WTC11 (cell line): ENCODE results near the gene LYG2. TPM values are rescaled to one million over a fixed set of nuclear protein-coding genes. Genes with fewer than 3 reads are reported as not detected.

ENCODE experiments used
- ATAC-seq: fragments of 200-7000 bp; cut with Tn5 transposase; 2 replicates; pipeline ENCODE4 v1.10.0; 2021; ENCODE audit warnings: mild to moderate bottlenecking, moderate library complexity
- CTCF ChIA-PET: fragments of 300-600 bp; sonication (Branson Sonifier 250); formaldehyde crosslinking; loops from one replicate; lab custom pipeline; 2021; ENCODE audit warnings: antibody characterized with exemption; lab: Charles Lee
- POLR2A ChIA-PET: fragments of 350-600 bp; sonication (Branson Sonifier 250); formaldehyde crosslinking; loops from one replicate; lab custom pipeline; 2021; ENCODE audit warnings: antibody characterized with exemption; lab: Charles Lee
- DNase-seq: peaks from one replicate; pipeline ENCODE4 v3.0.0; 2021; ENCODE audit warnings: low spot score
- H3K27ac Mint-ChIP-seq: 2 replicates; pipeline ENCODE4 v1.8.0; 2021; ENCODE audit warnings: mixed read lengths
- H3K27me3 Mint-ChIP-seq: 2 replicates; pipeline ENCODE4 v1.8.0; 2021; ENCODE audit warnings: low read depth, mild to moderate bottlenecking, moderate library complexity, mixed read lengths
- H3K36me3 Mint-ChIP-seq: 2 replicates; pipeline ENCODE4 v1.8.0; 2021; ENCODE audit warnings: mixed read lengths
- H3K4me1 Mint-ChIP-seq: 2 replicates; pipeline ENCODE4 v1.8.0; 2022; ENCODE audit warnings: mixed read lengths
- H3K4me3 Mint-ChIP-seq: 2 replicates; pipeline ENCODE4 v1.8.0; 2021; ENCODE audit warnings: mild to moderate bottlenecking, moderate library complexity, mixed read lengths
- H3K9me3 Mint-ChIP-seq: 2 replicates; pipeline ENCODE4 v1.8.0; 2021; ENCODE audit warnings: mixed read lengths
- FOXP1 ChIP-seq: sonication (generic); formaldehyde crosslinking; IDR thresholded peaks from 2 replicates; pipeline ENCODE4 v1.8.0; 2022; ENCODE audit warnings: missing genetic modification reagents, mild to moderate bottlenecking, moderate library complexity, borderline replicate concordance
- KAT7 ChIP-seq: sonication (generic); formaldehyde crosslinking; IDR thresholded peaks from 2 replicates; pipeline ENCODE4 v1.8.1; 2023; ENCODE audit warnings: missing genetic modification reagents, mild to moderate bottlenecking, borderline replicate concordance
- MYBL2 ChIP-seq: sonication (generic); formaldehyde crosslinking; IDR thresholded peaks from 2 replicates; pipeline ENCODE4 v1.8.1; 2023; ENCODE audit warnings: mild to moderate bottlenecking, moderate library complexity, missing genetic modification reagents
- NFATC4 ChIP-seq: fragments of 250-450 bp; sonication (Bioruptor Pico); IDR thresholded peaks from 2 replicates; pipeline ENCODE4 v1.9.0; 2021; ENCODE audit warnings: mild to moderate bottlenecking
- NFE2L1 ChIP-seq: sonication (generic); formaldehyde crosslinking; IDR thresholded peaks from 2 replicates; pipeline ENCODE4 v1.8.1; 2023; ENCODE audit warnings: missing genetic modification reagents
- SMAD4 ChIP-seq: sonication (generic); formaldehyde crosslinking; IDR thresholded peaks from 2 replicates; pipeline ENCODE4 v1.8.0; 2022; ENCODE audit warnings: mild to moderate bottlenecking, missing genetic modification reagents
- SOX15 ChIP-seq: fragments of 250-450 bp; sonication (Bioruptor Pico); IDR thresholded peaks from 2 replicates; pipeline ENCODE4 v1.9.0; 2021; ENCODE audit warnings: mild to moderate bottlenecking
- ZNF219 ChIP-seq: sonication (generic); formaldehyde crosslinking; IDR thresholded peaks from 2 replicates; pipeline ENCODE4 v1.8.0; 2023; ENCODE audit warnings: missing genetic modification reagents, mild to moderate bottlenecking, borderline replicate concordance
- ZNF263 ChIP-seq: sonication (generic); formaldehyde crosslinking; IDR thresholded peaks from 2 replicates; pipeline ENCODE4 v1.8.1; 2022; ENCODE audit warnings: low read depth, mild to moderate bottlenecking, moderate library complexity, missing genetic modification reagents
- ZSCAN18 ChIP-seq: fragments of 250-450 bp; sonication (Bioruptor Pico); IDR thresholded peaks from 2 replicates; pipeline ENCODE4 v2.1.2; 2022; ENCODE audit warnings: mild to moderate bottlenecking, moderate library complexity
- total RNA-seq: library from RNA; stranded (reverse); gene quantifications from 3 replicates; pipeline ENCODE4 v1.2.3, GENCODE V29; 2021
- TF ChIP-seq, protein P1 (sequence below): sonication (generic); formaldehyde crosslinking; conservative IDR thresholded peaks from 2 replicates; pipeline ENCODE4 v1.8.1; 2023; ENCODE audit warnings: mild to moderate bottlenecking, low read depth, missing genetic modification reagents, moderate library complexity
- TF ChIP-seq, protein P2 (sequence below): fragments of 200-600 bp; IDR thresholded peaks from 2 replicates; pipeline ENCODE4 v1.8.0; 2022; ENCODE audit warnings: antibody characterized with exemption
- TF ChIP-seq, protein P3 (sequence below): sonication (generic); formaldehyde crosslinking; IDR thresholded peaks from 2 replicates; pipeline ENCODE4 v1.8.1; 2023; ENCODE audit warnings: mild to moderate bottlenecking, missing genetic modification reagents
- TF ChIP-seq, protein P4 (sequence below): fragments of 250-450 bp; sonication (Bioruptor Pico); IDR thresholded peaks from 2 replicates; pipeline ENCODE4 v1.9.0; 2021; ENCODE audit warnings: moderate library complexity, mild to moderate bottlenecking, inconsistent platforms, borderline replicate concordance
- TF ChIP-seq, protein P5 (sequence below): sonication (generic); formaldehyde crosslinking; IDR thresholded peaks from 2 replicates; pipeline ENCODE4 v1.8.1; 2023; ENCODE audit warnings: mild to moderate bottlenecking, missing genetic modification reagents, borderline replicate concordance

The LYG2 gene
- total RNA-seq, 1 experiment from 2014 or later = not detected

DNA sequence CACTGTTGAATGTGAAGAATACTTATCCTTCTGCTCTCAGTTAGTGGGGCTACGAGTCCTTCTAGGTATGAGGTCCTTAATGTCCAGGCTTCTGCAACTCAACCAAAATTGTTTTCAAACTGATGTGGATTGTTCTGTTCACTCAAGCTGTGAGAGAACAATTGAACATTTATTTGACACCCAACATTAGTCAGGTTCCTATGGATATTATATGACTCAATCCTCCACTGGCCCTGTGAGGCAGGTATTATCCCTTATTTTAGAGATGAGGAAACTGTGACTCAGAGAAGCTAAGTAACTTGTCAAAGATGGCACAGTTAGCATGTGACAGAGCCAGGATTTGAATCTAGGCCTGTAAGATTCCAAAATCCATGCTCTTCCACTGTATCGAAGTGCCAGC lies 1.2 kb upstream of the LYG2 start:
- Mint-ChIP-seq H3K27ac (no peak overlapping the region), H3K36me3 (0 out of 2 replicates have a peak, but pooled peaks cover 2% of the 10 kb centered on the region)
- TF ChIP-seq, protein P1, sequence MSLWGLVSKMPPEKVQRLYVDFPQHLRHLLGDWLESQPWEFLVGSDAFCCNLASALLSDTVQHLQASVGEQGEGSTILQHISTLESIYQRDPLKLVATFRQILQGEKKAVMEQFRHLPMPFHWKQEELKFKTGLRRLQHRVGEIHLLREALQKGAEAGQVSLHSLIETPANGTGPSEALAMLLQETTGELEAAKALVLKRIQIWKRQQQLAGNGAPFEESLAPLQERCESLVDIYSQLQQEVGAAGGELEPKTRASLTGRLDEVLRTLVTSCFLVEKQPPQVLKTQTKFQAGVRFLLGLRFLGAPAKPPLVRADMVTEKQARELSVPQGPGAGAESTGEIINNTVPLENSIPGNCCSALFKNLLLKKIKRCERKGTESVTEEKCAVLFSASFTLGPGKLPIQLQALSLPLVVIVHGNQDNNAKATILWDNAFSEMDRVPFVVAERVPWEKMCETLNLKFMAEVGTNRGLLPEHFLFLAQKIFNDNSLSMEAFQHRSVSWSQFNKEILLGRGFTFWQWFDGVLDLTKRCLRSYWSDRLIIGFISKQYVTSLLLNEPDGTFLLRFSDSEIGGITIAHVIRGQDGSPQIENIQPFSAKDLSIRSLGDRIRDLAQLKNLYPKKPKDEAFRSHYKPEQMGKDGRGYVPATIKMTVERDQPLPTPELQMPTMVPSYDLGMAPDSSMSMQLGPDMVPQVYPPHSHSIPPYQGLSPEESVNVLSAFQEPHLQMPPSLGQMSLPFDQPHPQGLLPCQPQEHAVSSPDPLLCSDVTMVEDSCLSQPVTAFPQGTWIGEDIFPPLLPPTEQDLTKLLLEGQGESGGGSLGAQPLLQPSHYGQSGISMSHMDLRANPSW (CRISPR knock-in tag) = no peak
- TF ChIP-seq SMAD4 (CRISPR knock-in tag) (no peak), NFE2L1 (CRISPR knock-in tag) (no peak), ZNF263 (no peak), FOXP1 (CRISPR knock-in tag) (no peak), MYBL2 (no peak), ZSCAN18 (CRISPR knock-in tag) (no peak), SOX15 (CRISPR knock-in tag) (no peak), NFATC4 (CRISPR knock-in tag) (no peak), KAT7 (CRISPR knock-in tag) (no peak), ZNF219 (CRISPR knock-in tag) (no peak)
- TF ChIP-seq, protein P2, sequence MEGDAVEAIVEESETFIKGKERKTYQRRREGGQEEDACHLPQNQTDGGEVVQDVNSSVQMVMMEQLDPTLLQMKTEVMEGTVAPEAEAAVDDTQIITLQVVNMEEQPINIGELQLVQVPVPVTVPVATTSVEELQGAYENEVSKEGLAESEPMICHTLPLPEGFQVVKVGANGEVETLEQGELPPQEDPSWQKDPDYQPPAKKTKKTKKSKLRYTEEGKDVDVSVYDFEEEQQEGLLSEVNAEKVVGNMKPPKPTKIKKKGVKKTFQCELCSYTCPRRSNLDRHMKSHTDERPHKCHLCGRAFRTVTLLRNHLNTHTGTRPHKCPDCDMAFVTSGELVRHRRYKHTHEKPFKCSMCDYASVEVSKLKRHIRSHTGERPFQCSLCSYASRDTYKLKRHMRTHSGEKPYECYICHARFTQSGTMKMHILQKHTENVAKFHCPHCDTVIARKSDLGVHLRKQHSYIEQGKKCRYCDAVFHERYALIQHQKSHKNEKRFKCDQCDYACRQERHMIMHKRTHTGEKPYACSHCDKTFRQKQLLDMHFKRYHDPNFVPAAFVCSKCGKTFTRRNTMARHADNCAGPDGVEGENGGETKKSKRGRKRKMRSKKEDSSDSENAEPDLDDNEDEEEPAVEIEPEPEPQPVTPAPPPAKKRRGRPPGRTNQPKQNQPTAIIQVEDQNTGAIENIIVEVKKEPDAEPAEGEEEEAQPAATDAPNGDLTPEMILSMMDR = no peak
- TF ChIP-seq, protein P3, sequence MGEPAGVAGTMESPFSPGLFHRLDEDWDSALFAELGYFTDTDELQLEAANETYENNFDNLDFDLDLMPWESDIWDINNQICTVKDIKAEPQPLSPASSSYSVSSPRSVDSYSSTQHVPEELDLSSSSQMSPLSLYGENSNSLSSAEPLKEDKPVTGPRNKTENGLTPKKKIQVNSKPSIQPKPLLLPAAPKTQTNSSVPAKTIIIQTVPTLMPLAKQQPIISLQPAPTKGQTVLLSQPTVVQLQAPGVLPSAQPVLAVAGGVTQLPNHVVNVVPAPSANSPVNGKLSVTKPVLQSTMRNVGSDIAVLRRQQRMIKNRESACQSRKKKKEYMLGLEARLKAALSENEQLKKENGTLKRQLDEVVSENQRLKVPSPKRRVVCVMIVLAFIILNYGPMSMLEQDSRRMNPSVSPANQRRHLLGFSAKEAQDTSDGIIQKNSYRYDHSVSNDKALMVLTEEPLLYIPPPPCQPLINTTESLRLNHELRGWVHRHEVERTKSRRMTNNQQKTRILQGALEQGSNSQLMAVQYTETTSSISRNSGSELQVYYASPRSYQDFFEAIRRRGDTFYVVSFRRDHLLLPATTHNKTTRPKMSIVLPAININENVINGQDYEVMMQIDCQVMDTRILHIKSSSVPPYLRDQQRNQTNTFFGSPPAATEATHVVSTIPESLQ = no peak
- TF ChIP-seq, protein P4, sequence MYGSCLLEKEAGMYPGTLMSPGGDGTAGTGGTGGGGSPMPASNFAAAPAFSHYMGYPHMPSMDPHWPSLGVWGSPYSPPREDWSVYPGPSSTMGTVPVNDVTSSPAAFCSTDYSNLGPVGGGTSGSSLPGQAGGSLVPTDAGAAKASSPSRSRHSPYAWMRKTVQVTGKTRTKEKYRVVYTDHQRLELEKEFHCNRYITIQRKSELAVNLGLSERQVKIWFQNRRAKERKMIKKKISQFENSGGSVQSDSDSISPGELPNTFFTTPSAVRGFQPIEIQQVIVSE = no peak
- TF ChIP-seq, protein P5, sequence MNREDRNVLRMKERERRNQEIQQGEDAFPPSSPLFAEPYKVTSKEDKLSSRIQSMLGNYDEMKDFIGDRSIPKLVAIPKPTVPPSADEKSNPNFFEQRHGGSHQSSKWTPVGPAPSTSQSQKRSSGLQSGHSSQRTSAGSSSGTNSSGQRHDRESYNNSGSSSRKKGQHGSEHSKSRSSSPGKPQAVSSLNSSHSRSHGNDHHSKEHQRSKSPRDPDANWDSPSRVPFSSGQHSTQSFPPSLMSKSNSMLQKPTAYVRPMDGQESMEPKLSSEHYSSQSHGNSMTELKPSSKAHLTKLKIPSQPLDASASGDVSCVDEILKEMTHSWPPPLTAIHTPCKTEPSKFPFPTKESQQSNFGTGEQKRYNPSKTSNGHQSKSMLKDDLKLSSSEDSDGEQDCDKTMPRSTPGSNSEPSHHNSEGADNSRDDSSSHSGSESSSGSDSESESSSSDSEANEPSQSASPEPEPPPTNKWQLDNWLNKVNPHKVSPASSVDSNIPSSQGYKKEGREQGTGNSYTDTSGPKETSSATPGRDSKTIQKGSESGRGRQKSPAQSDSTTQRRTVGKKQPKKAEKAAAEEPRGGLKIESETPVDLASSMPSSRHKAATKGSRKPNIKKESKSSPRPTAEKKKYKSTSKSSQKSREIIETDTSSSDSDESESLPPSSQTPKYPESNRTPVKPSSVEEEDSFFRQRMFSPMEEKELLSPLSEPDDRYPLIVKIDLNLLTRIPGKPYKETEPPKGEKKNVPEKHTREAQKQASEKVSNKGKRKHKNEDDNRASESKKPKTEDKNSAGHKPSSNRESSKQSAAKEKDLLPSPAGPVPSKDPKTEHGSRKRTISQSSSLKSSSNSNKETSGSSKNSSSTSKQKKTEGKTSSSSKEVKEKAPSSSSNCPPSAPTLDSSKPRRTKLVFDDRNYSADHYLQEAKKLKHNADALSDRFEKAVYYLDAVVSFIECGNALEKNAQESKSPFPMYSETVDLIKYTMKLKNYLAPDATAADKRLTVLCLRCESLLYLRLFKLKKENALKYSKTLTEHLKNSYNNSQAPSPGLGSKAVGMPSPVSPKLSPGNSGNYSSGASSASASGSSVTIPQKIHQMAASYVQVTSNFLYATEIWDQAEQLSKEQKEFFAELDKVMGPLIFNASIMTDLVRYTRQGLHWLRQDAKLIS (CRISPR knock-in tag) = no peak
- TF ChIP-seq, all 79 proteins: peak for 0
- H3K4me3 Mint-ChIP-seq = no peak overlapping the region
- POLR2A ChIA-PET = no interaction called here
- ATAC-seq (no peak), DNase-seq (no peak)
- H3K4me1 Mint-ChIP-seq = no peaks in the 10 kb centered on the region
- H3K9me3 Mint-ChIP-seq = peaks cover 30% of the 10 kb centered on the region
- CTCF ChIA-PET = no interaction called here
- H3K27me3 Mint-ChIP-seq = peaks cover 5% of the 10 kb centered on the region; the same call in 1 of the 2 replicates
